Ureter (tissue), 1 donor: ENCODE measurements around the gene HS6ST3. TPM values are rescaled to one million over a fixed set of nuclear protein-coding genes. Genes with fewer than 3 reads are reported as not detected.

ENCODE experiments used
- DNase-seq: peaks from one replicate; pipeline ENCODE4 v3.0.0-alpha.2; 2020; ENCODE audit warnings: low spot score
- total RNA-seq: library from RNA; stranded (reverse); gene quantifications from one replicate; pipeline ENCODE4 v1.2.4, GENCODE V29; 2023
- donor health status: DM: yes; HTN: yes; CAD: no.

The HS6ST3 gene
- total RNA-seq, 1 donor from 2014 or later: 4.4 TPM

DNA sequence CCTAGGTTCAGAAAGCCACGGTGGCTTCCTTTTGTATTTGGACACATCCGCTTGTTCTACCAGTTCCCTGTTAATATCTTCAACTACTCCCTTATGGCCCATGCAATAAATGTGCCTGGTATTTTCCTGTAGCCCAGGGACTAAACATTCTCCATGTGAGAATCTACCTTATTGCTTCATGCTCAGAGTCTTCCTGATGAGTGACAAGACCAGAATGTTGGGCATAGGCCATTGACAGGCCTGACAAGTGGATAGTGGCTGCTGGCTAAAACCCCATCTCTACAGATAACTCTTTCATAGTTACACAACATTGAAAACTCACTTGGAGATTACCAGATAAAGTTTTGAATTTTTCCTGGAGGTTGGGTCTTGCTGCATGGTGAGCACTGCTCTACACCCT is 449.9 kb downstream of the HS6ST3 start:
- DNase-seq: no peak

DNA sequence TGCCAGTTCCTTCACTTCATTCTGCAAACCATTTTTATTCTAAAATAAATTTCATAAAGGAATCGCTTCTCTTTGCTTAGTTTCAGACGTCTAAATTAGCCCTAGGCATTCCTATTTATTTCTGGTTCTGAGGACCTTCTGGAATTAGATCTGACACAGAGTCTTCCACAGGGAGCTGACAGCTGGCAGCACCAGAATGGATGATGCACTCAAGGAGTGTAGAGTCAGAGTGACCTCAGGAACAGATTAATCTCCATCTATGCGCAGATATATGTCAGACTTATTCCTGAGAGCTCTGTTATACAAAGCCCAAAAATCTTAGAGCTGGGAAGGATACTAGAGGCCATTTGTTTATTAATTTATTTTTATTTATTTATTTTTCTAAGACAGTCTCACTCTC is 450.8 kb downstream of the HS6ST3 start:
- DNase-seq: no peak

DNA sequence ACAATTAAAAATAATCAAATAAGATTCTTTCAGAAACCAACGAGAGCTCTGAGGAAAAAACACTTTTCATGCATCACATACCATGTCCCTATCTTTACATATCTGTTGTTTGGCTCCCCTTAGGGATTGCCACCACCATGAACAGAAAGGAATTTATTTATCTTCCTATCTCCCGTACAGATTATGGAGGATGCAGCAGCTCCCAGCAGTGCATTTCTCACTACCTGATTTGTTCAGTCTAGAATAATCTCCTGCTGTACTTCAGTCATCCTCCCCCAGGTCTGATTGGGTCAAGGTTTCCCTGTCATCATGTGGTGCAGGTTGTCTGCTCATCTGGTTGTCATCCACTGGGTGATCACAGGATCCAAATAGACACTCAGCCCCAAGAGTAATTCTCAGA is 453.1 kb downstream of the HS6ST3 start:
- DNase-seq: no peak

DNA sequence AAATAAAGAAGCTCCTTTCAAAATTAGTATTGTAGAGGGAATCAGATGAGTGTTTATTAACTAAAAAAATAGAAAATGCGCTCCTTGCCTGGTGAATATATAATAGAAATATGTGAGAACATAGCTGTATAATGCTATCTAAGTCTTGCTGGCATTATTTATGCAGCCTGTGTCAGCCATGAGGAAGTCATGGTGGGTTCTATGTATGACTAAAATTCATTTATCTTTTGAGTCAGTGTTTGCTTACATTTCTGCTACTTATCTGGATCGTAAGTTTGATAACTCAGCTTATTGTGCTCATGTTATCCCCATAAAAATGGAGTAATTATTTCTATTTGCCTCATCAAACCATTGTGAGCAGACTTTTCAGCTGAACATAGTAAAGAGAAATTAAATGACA is 455.1 kb downstream of the HS6ST3 start:
- DNase-seq: no peak

DNA sequence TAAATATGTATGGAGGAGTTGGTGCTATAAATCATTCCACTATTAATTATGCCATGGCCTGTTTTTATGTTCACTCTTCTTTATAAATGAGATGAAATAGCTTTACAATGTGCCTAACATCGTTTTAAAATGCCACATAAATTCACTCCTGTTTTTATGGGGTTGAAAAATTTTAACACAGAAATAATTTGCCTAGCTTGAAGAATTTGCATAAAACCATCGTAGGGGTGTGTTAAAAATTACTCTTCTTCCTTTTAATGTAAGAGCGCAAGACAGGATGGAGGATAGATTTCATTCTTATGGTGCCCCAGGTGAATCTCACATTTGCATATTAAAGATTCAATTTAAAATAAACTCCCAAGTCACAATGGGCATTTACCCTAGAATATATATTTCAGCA is 456.6 kb downstream of the HS6ST3 start:
- no peak for DNase-seq

DNA sequence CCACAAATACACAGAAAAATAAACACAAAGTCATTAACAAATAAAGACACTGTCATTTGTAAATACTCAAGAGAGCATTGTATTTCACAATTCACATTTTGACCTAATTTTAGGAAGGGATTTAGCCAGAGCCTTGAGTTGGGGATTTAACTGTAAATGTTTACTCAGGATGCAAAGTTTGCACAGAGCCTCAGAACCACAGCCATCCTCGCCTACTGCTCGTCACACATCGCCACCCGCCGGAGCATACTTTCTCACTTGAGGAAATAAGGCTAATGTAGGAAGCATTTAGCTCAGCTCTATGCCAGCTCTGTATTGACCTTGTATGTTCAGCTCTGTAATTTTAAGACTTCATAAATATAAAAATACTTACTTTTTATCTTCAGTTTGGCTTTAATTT is 461.6 kb downstream of the HS6ST3 start:
- DNase-seq: no peak

DNA sequence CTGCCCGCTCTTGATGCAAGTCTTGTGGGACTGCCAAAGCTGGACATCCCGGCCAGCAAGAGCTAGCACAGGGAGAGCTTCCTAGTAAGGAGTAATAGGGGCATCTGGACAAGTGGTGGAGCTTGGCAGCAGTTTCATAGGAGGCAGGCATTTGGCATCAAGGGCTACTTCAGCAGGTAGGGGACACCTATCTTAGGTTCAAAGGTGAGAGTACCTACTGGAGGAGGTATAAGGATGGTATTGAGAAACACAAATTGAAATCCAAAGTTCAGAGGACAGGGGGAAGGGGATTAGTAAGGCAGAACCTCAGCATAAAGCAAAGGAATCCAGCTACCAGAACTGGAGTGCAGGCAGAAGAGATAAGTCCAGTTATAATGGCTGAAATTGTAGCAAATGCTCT is 462.7 kb downstream of the HS6ST3 start:
- no peak for DNase-seq

DNA sequence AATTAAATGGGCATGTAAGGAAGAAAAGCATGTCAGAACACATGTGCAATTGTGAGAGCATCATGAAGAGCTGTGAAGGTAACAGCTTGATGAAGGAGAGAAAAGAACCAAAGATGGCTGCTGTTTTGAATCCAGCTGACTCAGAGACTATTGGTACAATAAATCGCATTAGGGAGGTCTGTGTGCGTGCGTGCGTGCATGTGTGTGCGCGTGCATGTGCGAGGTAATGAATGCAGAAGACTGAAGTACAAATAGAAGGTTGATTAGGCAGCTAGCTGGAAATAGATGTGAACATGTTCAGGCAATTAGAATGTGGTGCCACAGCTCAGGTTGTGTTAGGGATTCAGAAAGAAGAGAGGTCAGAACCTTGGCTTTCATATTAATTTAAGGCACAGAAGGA is 463.9 kb downstream of the HS6ST3 start:
- no peak for DNase-seq

DNA sequence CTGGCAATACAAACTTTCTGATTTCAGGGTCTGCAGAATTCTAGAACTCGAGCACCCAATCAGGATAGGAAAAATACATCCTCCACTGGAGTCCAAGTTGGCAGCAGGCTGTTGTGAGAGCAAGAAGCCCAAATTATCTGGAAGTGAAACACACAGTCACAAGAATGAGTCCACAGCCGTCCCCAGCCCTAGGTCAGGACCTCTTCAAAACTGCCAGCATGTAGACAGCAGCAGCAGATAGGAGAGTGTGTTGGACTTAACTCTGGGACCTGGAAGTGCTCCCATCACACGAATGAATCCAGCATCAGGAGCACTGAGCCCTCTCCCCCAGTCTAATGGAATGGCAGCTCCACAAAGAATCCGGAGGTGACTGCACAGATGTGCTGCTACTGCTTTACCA is 483.7 kb downstream of the HS6ST3 start:
- DNase-seq: no peak

DNA sequence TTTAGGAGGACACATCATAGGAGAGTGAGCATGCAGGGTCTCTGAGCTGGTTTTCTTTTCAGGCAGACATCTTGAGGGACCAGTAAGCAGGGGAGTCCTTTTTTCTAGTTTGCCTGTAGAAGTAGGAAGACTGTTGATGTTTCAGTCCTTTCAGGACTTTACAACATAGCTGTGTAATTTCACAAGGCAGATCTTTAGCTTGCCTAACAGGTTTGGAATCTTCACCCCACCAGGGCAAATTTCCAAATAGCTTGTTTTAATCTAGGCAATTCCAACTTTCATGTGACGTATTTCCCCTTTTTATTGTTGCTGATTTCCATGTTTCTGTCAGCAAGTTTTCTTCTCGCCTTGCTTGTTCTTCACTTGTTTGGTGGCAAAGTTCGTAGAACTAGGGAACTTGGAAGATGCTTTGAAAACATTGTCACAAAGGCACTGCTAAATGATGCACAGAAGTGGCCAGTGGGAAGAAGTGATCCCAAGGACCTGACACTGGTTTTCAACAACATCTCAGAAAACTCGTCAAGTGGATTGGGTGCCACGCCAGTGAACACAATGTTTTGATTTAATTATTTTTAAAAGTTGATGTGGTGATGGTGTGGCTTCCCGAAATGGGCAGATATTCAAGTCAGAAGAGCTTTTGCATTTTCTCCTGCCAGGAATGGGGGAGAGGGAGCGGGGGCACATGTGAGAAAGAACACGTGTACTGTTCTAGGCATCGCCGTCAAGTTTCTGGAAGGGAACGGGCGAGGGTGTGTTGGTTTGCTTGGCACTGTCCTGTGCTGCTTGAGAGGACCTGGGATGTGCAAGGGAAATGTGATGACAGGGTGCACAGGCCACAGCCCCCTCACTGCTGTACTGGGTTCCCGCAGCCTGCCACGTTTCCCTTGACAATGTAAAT is 485.8 kb downstream of the HS6ST3 start:
- DNase-seq: no peak

DNA sequence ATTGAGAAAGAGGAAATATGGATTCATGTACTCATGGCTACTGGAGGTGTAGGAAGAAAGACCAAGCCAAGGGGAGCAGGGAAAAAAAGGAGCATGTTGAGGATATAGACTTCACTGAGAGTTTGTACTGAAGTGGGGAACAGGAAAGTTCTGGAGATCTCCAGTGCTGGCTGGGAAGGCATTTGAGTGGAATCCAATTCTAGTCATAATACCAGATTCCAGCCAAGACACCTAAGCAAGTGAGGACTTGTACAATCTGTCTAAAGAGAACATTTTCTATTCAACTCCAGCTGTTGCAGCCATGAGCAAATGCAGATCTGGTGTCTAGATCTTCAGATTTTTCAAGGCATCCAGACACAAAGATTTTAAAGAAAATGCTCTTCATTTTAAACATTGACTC is 491.8 kb downstream of the HS6ST3 start:
- no peak for DNase-seq

DNA sequence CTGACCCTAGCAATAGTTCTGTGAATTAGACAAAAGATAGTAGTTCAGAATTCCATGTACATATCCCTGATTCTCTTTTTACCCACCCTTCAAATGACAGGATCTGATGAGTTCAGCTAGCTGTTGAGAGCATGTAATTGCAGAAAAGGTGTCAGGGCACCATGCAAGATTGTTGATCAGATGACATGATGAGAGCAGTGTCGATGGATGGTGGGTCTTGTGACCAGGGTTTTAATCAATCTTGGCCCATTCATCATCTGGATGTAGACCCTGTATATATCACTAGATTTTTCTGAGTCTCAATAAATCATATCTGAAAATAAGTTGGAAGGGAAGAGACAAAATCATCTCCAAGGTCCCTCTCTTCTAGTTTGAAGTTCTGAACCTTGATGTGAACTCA is 525.3 kb downstream of the HS6ST3 start:
- DNase-seq: no peak

DNA sequence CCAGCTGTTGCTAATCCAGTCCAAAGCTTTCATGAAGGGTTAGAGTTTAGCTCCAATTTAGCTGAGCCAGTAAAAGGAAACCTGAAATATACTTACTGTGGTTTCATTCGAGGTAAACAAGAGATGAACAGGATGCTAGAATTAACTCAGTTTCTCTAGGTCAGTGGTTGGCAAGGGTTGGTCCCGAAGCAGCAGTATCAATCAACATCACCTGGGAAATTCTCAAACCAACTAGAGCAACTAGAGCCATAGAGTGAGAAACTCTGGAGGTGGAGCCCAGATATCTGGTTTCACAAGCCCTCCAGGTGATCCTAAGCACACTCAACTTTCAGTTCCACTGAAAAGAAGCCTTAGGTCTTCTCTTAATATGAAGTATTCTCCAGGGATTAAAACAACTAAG is 527.6 kb downstream of the HS6ST3 start:
- no peak for DNase-seq

DNA sequence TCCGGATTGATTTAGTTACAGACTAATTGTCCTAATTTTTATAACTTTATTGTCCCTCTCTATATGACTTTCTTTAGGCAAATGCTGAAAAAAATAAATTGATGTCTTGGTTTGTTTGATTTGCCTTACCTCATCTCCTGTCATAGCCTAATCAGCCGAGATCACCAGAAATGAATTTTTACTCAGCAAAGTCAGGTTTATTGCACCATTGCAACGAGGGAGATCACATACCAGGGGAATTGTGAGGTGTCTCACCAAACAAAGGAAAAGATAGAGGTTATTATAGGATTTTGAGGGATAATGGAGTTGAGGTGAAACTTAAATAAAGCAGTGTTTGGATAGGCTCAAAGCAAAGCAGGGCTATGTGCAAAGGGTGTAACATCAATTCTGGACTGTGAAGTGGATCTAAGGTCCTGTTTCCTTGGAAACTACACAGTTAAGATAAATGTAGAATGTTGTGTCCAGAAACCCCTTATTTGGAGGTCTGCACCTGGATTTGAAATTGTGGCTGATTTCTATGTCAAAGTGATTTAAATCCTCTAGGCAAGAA is 531.8 kb downstream of the HS6ST3 start:
- DNase-seq: no peak

DNA sequence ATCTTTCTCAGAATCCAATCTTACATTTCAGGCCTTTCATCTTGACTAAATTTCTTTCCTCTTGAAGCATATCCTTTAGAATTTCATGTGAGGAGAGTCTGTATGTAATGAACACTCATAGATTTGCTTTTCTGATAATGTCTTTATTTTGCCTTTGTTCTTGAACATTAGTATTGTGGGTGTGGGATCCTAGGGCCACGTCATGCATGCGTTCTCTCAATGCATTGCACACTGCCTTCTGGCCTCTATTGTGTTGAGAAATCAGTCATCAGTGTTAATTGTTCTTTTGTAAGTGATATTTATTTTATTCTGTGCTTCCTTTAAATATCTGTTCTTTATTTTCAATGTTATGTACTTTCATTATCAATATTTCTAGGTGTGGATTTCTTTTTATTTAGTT is 539.4 kb downstream of the HS6ST3 start:
- DNase-seq: no peak

DNA sequence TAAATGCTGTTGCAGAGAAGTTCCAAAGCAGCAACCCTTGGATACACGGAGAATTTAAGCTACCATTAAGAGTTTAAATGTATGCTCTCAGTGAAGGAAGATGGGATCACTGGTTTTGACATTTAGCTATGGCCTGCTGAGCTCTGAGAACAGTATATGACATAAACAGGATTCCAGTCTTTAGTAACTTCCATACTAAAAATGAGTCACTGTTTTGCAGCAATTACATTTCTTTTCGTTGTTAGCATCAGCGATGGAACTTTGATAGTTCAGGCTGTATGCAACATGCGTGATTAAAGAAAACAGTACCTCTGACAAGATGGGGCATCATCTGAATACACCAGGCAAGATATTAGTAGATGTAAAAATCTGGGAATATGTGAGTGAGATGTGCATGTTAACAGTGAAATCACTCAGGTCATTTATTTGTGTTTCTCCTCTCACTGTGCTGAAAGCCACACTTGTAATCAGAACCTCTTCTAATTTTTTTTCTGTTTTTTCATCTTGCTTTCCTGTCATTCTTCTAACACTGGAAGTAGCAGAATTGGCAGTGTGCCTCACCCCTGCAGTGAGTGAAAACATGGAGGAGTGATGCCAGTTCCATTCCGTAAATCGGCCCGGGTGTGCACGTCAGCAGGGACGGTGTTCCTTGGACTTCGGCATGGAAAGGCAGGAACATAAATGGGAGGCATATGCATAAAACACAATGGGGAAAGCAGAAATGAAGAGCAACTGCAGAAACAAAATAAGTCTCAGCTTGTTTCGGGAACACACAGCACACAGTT is 542.8 kb downstream of the HS6ST3 start:
- no peak for DNase-seq

DNA sequence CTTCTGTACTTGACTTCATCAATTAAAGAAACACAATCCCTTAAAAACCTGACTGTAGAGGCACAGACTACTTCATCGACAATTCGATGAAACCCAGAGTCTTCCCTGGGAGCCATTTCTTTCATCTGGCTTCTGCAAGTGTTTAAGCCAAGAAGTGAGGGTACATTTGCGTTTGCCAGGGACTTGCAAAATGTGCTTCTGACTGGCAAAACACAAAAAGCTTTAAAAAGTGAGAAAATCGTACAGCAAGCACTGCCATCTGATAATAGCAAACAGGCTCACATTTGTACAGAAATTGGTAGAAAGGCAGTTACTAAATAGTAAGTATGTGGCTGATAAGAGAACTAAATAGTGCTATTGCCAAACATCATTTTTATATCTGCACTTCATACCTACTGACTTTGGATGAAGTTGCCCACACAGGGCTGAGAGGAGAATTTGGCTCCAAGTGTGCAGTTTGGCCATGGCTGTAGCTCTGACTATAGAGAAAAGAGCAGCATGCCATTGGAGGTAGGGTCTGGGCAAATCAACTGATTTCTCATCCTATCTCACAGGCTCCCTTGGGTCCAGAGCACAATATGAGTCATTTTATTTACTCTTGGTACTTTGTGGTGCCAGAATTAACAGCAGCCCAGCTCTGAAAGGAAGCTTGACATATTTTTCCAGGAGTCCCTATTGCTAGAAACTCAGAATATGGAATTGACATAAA is 546.2 kb downstream of the HS6ST3 start:
- no peak for DNase-seq

DNA sequence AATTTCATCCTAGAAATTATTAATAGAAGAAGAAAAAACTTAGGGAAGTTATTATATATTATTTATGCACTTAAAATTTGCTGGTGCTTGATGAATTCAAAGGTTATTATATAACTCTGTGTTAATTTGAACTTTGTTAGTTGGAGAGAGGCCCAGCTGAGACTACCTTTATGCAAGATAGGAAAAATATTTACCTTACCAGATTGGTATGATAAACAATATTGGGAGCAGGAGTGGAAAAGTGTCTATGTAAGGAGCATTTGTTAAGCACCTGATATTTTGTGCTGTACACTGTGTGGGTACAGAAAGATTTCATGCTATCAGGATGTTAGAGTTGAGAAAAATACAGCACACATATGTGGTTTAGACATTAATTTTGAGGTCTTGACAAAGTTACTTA is 547.1 kb downstream of the HS6ST3 start:
- no peak for DNase-seq

DNA sequence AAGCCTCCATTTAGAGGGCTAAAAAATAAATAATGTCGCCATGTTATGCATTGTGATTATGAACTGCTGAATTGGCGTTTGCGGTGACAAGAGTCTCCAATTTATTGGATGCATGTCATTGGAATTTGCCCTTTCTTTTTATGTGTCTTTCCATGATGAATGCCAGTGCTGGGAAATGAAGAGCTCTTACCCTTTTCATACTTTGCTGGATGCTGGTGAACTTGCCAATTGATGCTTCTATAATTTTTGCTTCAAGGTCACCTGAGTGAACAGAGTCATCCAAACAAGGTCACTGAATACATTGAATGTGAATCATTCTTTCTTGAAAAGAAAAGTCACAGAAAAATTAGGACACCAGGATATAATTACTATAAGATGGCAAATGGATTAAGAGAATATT is 556.2 kb downstream of the HS6ST3 start:
- DNase-seq: no peak

DNA sequence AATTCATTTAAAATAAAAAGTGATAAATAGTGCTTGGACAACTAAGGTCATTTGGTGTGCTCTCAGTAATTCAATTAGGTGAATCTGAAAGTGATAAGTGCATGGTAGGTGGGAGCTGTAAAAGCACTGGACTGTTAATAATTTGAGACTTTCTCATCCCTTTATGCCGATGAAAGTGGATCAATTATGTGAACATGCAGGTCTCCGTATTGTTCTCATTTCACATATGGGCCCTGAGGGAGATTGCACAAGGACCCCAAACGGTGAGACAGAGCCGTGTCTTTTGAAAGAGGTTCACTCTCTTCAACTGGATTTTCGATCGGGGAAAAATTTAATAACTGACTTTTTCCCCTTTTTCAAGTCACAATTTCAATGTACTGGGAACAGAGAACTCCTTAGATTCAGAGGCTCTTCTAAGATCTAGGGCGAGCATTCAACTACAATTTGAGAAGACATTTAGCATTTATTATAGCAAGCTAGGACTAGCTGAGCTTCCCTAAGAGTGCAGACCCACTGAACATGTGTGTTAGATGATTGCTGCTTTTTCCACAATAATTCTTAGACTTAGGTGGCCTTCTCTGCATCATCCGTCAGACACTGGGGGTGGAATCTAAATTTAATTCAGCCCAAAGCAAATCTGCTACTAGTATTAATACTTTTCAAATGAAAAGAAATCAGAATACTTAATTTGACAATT is 556.8 kb downstream of the HS6ST3 start:
- DNase-seq: no peak

DNA sequence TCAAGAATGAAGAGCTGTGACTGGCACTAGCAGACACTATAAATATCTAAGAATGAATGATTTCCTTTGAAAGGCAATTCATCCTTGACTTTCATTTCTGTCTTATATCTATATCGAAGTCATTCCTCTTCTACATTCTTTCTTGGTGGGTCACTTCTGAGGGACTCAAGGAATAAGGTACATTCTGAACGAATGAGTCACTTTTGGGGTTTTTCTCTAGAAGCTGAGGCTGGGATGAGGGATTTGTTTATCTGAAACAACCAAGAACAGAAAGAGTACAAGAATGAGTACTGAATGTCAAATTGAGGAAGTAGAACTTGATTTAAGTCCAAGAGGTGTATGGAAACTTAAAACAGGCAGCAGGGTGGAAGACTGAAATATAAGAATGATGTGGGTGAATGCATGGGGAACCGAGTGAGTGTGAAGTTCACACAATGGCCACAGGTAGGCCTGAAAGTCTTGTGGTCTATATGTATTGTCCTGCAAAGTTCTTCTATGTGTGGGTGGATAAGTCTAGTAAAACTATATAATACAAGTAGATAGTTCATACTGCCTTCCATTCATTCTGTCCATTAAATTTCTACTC is 560.5 kb downstream of the HS6ST3 start:
- DNase-seq: no peak
